ENCODE data around the gene PDE2A. TPM values are rescaled to one million over a fixed set of nuclear protein-coding genes. Genes with fewer than 3 reads are reported as not detected.
A peak's percentile ranks its signal among the peaks of the same experiment; 100 is the strongest.

The PDE2A gene
- total and polyA plus RNA-seq, 2 of the 4 experiments (the other 2 are of a cell fraction), result 0.02 TPM; not detected in 1

GRCh38 chr11:72683782-72684200 lies 9.6 kb upstream of the PDE2A start:
- H3K79me1 ChIP-seq (ENCODE audit: low read depth in 1 of 2, low read length in 2 of 2), result no peaks in the 10 kb centered on the region; a peak in 1 of 4 replicates
- in situ Hi-C loops (cut with MboI; ENCODE audit: low sequenced_read_pairs), result loop anchor here (5.0 kb wide), 1 partner anchor 96 kb away; no protein-coding TSS in a partner anchor
- no peak overlapping the region for H3K4me2 ChIP-seq (ENCODE audit: low read depth, low read length)
- no peak overlapping the region for H2BK120ac ChIP-seq (ENCODE audit: low read depth, low read length)
- H2BK5ac ChIP-seq (ENCODE audit: low read depth, low read length, poor library complexity, severe bottlenecking), result no peak overlapping the region
- WGBS, 2 experiments (ENCODE audit: extremely low coverage in 2 of 2, insufficient read length in 1 of 2), result 26% methylated on average over 5 of the region's 7 CpGs; no CpG with 5 or more reads in 1 of the 2 experiments
- H3K27me3 ChIP-seq (ENCODE audit: control insufficient read depth, insufficient read depth, low read length), result peaks cover 8% of the 10 kb centered on the region; the same call in 1 of the 2 replicates
- H2AFZ ChIP-seq (replicated peaks; ENCODE audit: low read length, poor library complexity), result peak overlapping the region; percentile 40
- ChIA-PET CTCF (interaction anchor here (0.5 to 1.3 kb wide), 6 partner anchors 31 to 188 kb away, joined by 3 to 4 read pairs (median 3); partner anchors contain the start of gene STARD10), POLR2A (ENCODE audit: unreplicated experiment) (no interaction called here)
- no peak overlapping the region for H3K27ac ChIP-seq (ENCODE audit: insufficient read depth, low read length)
- DNase-seq (peak; percentile 19), ATAC-seq (ENCODE audit: low read depth) (peak; percentile 77)
- no peak overlapping the region for H4K8ac ChIP-seq (ENCODE audit: low read depth in 2 of 2, low read length in 2 of 2)
- no peak overlapping the region for H3K9ac ChIP-seq (ENCODE audit: low read depth, low read length)
- H3K18ac ChIP-seq (ENCODE audit: low read depth, low read length), result no peak overlapping the region
- TF ChIP-seq NFE2L2 (IDR thresholded peaks at IDR 0.05; ENCODE audit: low read depth, low read length), result no peak
- TF ChIP-seq, protein P1, sequence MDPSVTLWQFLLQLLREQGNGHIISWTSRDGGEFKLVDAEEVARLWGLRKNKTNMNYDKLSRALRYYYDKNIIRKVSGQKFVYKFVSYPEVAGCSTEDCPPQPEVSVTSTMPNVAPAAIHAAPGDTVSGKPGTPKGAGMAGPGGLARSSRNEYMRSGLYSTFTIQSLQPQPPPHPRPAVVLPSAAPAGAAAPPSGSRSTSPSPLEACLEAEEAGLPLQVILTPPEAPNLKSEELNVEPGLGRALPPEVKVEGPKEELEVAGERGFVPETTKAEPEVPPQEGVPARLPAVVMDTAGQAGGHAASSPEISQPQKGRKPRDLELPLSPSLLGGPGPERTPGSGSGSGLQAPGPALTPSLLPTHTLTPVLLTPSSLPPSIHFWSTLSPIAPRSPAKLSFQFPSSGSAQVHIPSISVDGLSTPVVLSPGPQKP (IDR thresholded peaks at IDR 0.05; ENCODE audit: borderline replicate concordance, low read depth, low read length), result no peak
- no peak for TF ChIP-seq BHLHE40 (IDR thresholded peaks at IDR 0.05; ENCODE audit: low read depth, low read length)
- TF ChIP-seq, protein P2, sequence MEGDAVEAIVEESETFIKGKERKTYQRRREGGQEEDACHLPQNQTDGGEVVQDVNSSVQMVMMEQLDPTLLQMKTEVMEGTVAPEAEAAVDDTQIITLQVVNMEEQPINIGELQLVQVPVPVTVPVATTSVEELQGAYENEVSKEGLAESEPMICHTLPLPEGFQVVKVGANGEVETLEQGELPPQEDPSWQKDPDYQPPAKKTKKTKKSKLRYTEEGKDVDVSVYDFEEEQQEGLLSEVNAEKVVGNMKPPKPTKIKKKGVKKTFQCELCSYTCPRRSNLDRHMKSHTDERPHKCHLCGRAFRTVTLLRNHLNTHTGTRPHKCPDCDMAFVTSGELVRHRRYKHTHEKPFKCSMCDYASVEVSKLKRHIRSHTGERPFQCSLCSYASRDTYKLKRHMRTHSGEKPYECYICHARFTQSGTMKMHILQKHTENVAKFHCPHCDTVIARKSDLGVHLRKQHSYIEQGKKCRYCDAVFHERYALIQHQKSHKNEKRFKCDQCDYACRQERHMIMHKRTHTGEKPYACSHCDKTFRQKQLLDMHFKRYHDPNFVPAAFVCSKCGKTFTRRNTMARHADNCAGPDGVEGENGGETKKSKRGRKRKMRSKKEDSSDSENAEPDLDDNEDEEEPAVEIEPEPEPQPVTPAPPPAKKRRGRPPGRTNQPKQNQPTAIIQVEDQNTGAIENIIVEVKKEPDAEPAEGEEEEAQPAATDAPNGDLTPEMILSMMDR (conservative IDR thresholded peaks at IDR 0.05; ENCODE audit: low read depth, low read length), result peak; percentile 77
- peak; percentile 76 for TF ChIP-seq RAD21 (IDR thresholded peaks at IDR 0.05; ENCODE audit: low read length)
- TF ChIP-seq MAZ (IDR thresholded peaks at IDR 0.05; ENCODE audit: borderline replicate concordance, low read depth, low read length), result peak; percentile 56; the same call in 1 of the 2 replicates
- no peak for TF ChIP-seq CEBPB (IDR thresholded peaks at IDR 0.05; ENCODE audit: low read depth, low read length)
- TF ChIP-seq POLR2A (IDR thresholded peaks at IDR 0.05; ENCODE audit: low read depth, low read length), result no peak
- TF ChIP-seq CHD1 (IDR thresholded peaks at IDR 0.05; ENCODE audit: low read depth, low read length), result no peak
- TF ChIP-seq MAFK (IDR thresholded peaks at IDR 0.05; ENCODE audit: low read depth, low read length), result no peak
- peak; percentile 56 for TF ChIP-seq SMC3 (IDR thresholded peaks at IDR 0.05; ENCODE audit: low read depth, low read length)
- TF ChIP-seq MXI1 (IDR thresholded peaks at IDR 0.05; ENCODE audit: borderline replicate concordance, low read depth, low read length), result no peak
- intact Hi-C loops (cut with micrococcal nuclease), result loop anchor here (1.0 kb wide), 2 partner anchors 98 to 212 kb away; no protein-coding TSS in a partner anchor
- no peak overlapping the region for H2AK9ac ChIP-seq (replicated peaks; ENCODE audit: low read depth, low read length, poor library complexity)
- H3K36me3 ChIP-seq (ENCODE audit: control insufficient read depth, insufficient read depth, low read length), result peaks cover 28% of the 10 kb centered on the region
- H4K5ac ChIP-seq (ENCODE audit: low read depth, low read length), result no peak overlapping the region
- peaks cover 2% of the 10 kb centered on the region; the same call in 1 of the 2 replicates for H3K4me1 ChIP-seq (ENCODE audit: control insufficient read depth, insufficient read depth, low read length)
- dilution Hi-C loops (cut with HindIII; ENCODE audit: low sequenced_read_pairs, unreplicated experiment), result no loop called here
- peaks cover 45% of the 10 kb centered on the region for H4K20me1 ChIP-seq (ENCODE audit: insufficient read depth, low read length)
- H3K23ac ChIP-seq (ENCODE audit: low read depth, low read length), result no peak overlapping the region
- no TSS peak for BruUV-seq (replicated peaks)
- no peak overlapping the region for H4K91ac ChIP-seq (ENCODE audit: insufficient read depth, low read depth, low read length)
- H3K4ac ChIP-seq (ENCODE audit: low read depth, low read length), result no peak overlapping the region
- no peaks in the 10 kb centered on the region for H3K9me3 ChIP-seq (ENCODE audit: control insufficient read depth, insufficient read depth, low read length)
- no peak overlapping the region for H3K4me3 ChIP-seq (ENCODE audit: insufficient read depth, low read depth, low read length)
- H3K14ac ChIP-seq (replicated peaks; ENCODE audit: low read depth, low read length), result no peak overlapping the region
- H3K56ac ChIP-seq (ENCODE audit: extremely low read depth, insufficient read depth, low read length), result no peak overlapping the region
- no peak overlapping the region for H2BK20ac ChIP-seq (ENCODE audit: low read depth, low read length)
- no peak overlapping the region for H2AK5ac ChIP-seq (ENCODE audit: low read depth, low read length)
- no peaks in the 10 kb centered on the region for H3K9me1 ChIP-seq (ENCODE audit: insufficient read depth, low read length)
- no peak overlapping the region for H2BK15ac ChIP-seq (ENCODE audit: low read depth, low read length)

Measured in IMR-90 (cell line).